Measurements from ENCODE around the gene GPR108. TPM values are rescaled to one million over a fixed set of nuclear protein-coding genes. Genes with fewer than 3 reads are reported as not detected.

Gene GPR108
- polyA plus RNA-seq, 3 donors: 90.9 to 147 (median 129) TPM

DNA sequence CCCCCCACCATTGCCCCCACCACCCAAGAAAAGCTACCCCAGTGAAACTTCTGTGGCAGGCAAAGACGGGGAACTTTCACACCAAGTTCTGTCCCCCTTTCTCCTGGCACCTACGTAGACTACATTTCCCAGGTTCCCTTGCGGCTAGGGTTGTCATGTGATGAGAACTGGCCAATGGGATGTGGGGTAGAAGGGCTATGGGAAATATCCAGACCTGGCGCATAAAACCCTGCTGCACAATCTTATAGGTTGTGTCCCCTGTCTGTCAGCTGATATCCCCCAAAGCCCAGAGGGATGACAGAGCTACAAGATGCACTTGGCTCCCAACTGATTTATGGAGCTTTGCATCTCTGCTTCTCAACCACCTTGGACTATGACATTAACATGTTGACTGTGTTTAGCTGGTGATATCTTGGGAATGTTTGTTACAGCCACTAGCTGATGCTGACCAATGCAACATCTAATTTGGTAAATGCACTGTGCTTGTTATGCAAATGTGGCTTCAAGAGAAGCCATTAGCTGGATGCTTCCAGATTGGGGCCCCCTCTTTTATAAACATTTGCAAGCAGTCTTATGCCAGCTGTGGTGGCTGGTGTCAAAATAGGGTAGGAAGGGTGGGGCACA is 23.8 kb upstream of the GPR108 start:
- intact Hi-C loops (cut with micrococcal nuclease): loop anchor here (10.0 kb wide), 1 partner anchor 246 kb away; no protein-coding TSS in a partner anchor
- Mint-ChIP-seq H3K4me3 (no peak overlapping the region), H3K36me3 (no peaks in the 10 kb centered on the region), H3K4me1 (peaks cover 4% of the 10 kb centered on the region), H3K27ac (peak overlapping the region in 1 of 7 donors; percentile 30), H3K27me3 (ENCODE audit: low read depth in 3 of 3) (peaks cover 3 to 12% (median 6%) of the 10 kb centered on the region in 3 donors), H3K9me3 (peaks cover 0 to 11% (median 3%) of the 10 kb centered on the region in 7 donors)
- no peak overlapping the region for H3K4me3 ChIP-seq (replicated peaks in 1 of 3; ENCODE audit: low read depth in 2 of 3, low read length in 3 of 3)
- H2AFZ ChIP-seq (ENCODE audit: insufficient read depth, low read depth, low read length, poor library complexity, severe bottlenecking): no peak overlapping the region
- no peak overlapping the region for H3K4me2 ChIP-seq (replicated peaks; ENCODE audit: extremely low read depth, low read length, poor library complexity, severe bottlenecking)
- H3K27me3 ChIP-seq (ENCODE audit: control insufficient read depth in 2 of 2, insufficient read depth in 2 of 2, low read length in 2 of 2): peaks cover 0 to 4% of the 10 kb centered on the region in 2 donors
- H3K4me1 ChIP-seq (ENCODE audit: control insufficient read depth in 1 of 2, insufficient read depth in 2 of 2, low read length in 2 of 2): peaks cover 0 to under 1% of the 10 kb centered on the region in 2 donors
- H3K9ac ChIP-seq (ENCODE audit: insufficient read depth, low read length, poor library complexity, severe bottlenecking): no peak overlapping the region
- no peaks in the 10 kb centered on the region for H3K36me3 ChIP-seq (replicated peaks in 1 of 2; ENCODE audit: control insufficient read depth in 1 of 2, insufficient read depth in 2 of 2, low read length in 2 of 2)
- peaks cover 0 to 8% of the 10 kb centered on the region in 2 donors for H3K9me3 ChIP-seq (replicated peaks in 1 of 2; ENCODE audit: control insufficient read depth in 1 of 2, insufficient read depth in 1 of 2, low read length in 2 of 2)
- H3K27ac ChIP-seq (ENCODE audit: low read depth in 1 of 2, low read length in 2 of 2): no peak overlapping the region
- WGBS (ENCODE audit: insufficient coverage): no CpG with 5 or more reads among the region's 4 CpGs
- TF ChIP-seq CTCF (IDR thresholded peaks at IDR 0.05): no peak
- no peak for DNase-seq
- no peaks in the 10 kb centered on the region for H3K79me2 ChIP-seq (ENCODE audit: insufficient read depth, low read length)
- no peaks in the 10 kb centered on the region for H4K20me1 ChIP-seq (ENCODE audit: insufficient read depth, low read length)

DNA sequence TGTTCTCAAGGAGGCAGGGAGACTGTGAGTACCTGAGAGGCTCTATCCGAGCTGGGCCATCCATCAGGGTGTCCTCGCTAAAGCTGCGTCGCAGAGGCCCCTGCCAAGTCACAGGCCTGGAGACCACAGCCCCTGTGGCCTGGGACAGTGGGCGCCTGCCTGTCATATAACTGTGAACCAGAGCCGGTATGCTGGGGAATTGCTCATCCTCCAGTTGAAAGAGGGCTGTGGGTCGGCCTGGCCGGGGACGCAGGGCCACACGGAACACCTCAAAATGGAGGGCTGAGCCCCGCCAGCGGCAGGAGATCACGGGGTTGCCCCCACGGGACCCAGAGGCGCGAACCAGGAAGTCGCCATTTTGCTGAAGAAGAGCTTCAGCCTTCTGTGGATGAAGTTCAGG is 23.2 kb upstream of the GPR108 start:
- H3K27ac Mint-ChIP-seq: peak overlapping the region in 1 of 7 donors; percentile 30
- Histone ChIP-seq H3K4me2 (replicated peaks; ENCODE audit: extremely low read depth, low read length, poor library complexity, severe bottlenecking) (no peak overlapping the region), H3K27me3 (ENCODE audit: control insufficient read depth in 2 of 2, insufficient read depth in 2 of 2, low read length in 2 of 2) (peaks cover 0 to 3% of the 10 kb centered on the region in 2 donors), H3K9ac (ENCODE audit: insufficient read depth, low read length, poor library complexity, severe bottlenecking) (no peak overlapping the region), H2AFZ (ENCODE audit: insufficient read depth, low read depth, low read length, poor library complexity, severe bottlenecking) (no peak overlapping the region), H4K20me1 (ENCODE audit: insufficient read depth, low read length) (no peaks in the 10 kb centered on the region), H3K36me3 (replicated peaks in 1 of 2; ENCODE audit: control insufficient read depth in 1 of 2, insufficient read depth in 2 of 2, low read length in 2 of 2) (no peaks in the 10 kb centered on the region), H3K27ac (ENCODE audit: low read depth in 1 of 2, low read length in 2 of 2) (no peak overlapping the region), H3K79me2 (ENCODE audit: insufficient read depth, low read length) (no peaks in the 10 kb centered on the region), H3K4me3 (replicated peaks in 1 of 3; ENCODE audit: low read depth in 2 of 3, low read length in 3 of 3) (no peak overlapping the region), H3K9me3 (replicated peaks in 1 of 2; ENCODE audit: control insufficient read depth in 1 of 2, insufficient read depth in 1 of 2, low read length in 2 of 2) (peaks cover 0 to 8% of the 10 kb centered on the region in 2 donors), H3K4me1 (ENCODE audit: control insufficient read depth in 1 of 2, insufficient read depth in 2 of 2, low read length in 2 of 2) (no peaks in the 10 kb centered on the region)
- no peak for TF ChIP-seq CTCF (IDR thresholded peaks at IDR 0.05)
- no peaks in the 10 kb centered on the region for H3K36me3 Mint-ChIP-seq
- peaks cover 1 to 10% (median 3%) of the 10 kb centered on the region in 3 donors for H3K27me3 Mint-ChIP-seq (ENCODE audit: low read depth in 3 of 3)
- H3K4me1 Mint-ChIP-seq: peaks cover 2% of the 10 kb centered on the region
- intact Hi-C loops (cut with micrococcal nuclease): loop anchor here (10.0 kb wide), 1 partner anchor 246 kb away; no protein-coding TSS in a partner anchor
- no peak for DNase-seq
- no peak overlapping the region for H3K4me3 Mint-ChIP-seq
- WGBS (ENCODE audit: insufficient coverage): 98% methylated on average over 10 of the region's 17 CpGs
- peaks cover 0 to 11% (median 3%) of the 10 kb centered on the region in 7 donors for H3K9me3 Mint-ChIP-seq

Data from CD14-positive monocyte (primary cell).